Measurements from ENCODE around the gene OBSCN.

DNA sequence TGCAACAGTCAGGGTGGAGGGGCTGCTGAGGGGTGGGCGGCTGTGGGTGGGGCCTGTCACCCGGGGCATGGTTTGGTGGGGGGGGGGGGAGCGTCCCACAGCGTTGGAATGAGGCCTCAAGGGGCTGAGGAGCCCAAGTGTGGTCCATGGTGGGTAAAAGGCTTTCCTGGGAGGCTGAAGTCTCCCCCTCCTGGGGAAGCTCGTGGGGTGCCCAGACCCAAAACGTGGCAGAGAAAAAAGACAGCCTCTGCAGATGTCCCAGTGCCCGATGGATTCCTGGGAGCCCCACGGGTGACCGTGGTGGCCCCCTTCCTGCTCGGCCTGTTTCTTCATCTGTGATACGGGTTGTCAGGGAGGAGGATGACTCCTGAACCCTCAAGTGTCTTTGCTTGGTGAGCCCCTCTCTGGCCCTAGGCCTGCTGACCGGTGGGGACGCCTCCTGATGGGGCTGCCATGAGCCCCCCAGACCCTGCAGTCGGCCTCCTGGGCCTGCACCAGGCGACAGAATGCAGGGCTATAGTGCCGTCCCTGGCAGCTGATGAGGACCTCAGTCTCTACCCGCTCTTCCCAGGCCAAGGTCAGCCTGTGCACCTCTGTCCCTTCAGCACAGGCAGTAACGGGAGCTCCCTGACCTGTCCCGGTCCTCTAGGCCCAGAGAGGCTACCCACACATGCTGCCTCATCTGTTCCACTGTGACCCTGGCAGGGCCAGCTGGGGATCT is 1.1 kb downstream of the OBSCN start:
- no peak for TF ChIP-seq POLR2A (IDR thresholded peaks at IDR 0.05)
- TF ChIP-seq, protein P1, sequence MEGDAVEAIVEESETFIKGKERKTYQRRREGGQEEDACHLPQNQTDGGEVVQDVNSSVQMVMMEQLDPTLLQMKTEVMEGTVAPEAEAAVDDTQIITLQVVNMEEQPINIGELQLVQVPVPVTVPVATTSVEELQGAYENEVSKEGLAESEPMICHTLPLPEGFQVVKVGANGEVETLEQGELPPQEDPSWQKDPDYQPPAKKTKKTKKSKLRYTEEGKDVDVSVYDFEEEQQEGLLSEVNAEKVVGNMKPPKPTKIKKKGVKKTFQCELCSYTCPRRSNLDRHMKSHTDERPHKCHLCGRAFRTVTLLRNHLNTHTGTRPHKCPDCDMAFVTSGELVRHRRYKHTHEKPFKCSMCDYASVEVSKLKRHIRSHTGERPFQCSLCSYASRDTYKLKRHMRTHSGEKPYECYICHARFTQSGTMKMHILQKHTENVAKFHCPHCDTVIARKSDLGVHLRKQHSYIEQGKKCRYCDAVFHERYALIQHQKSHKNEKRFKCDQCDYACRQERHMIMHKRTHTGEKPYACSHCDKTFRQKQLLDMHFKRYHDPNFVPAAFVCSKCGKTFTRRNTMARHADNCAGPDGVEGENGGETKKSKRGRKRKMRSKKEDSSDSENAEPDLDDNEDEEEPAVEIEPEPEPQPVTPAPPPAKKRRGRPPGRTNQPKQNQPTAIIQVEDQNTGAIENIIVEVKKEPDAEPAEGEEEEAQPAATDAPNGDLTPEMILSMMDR (IDR thresholded peaks at IDR 0.05): no peak

All from adrenal gland (tissue), 5 donors.